K562 (cell line): ENCODE measurements around the gene MAP3K7. TPM values are rescaled to one million over a fixed set of nuclear protein-coding genes. Genes with fewer than 3 reads are reported as not detected.

Experiments used
- ARID2 ChIP-seq: fragments of 450-650 bp; IDR thresholded peaks from 2 replicates; pipeline ENCODE4 v1.6.1; 2017; ENCODE audit warnings: antibody characterized with exemption, mild to moderate bottlenecking
- EHMT2 ChIP-seq: fragments of 450-650 bp; IDR thresholded peaks from 2 replicates; pipeline ENCODE4 v1.6.1; 2018; ENCODE audit warnings: antibody characterized with exemption
- ELK3 ChIP-seq: fragments of 450-650 bp; formaldehyde crosslinking; IDR thresholded peaks from 2 replicates; pipeline ENCODE4 v1.4.0; 2020; ENCODE audit warnings: mild to moderate bottlenecking
- MTA3 ChIP-seq: fragments of 450-650 bp; formaldehyde crosslinking; IDR thresholded peaks from 2 replicates; pipeline ENCODE4 v1.6.1; 2017; ENCODE audit warnings: mild to moderate bottlenecking, borderline replicate concordance
- ZBTB40 ChIP-seq, 2 experiments: fragments of 450-650 bp in 1 of 2; sonication (generic) in 1 of 2; formaldehyde crosslinking in 1 of 2; IDR thresholded peaks; 2 replicates each; pipeline versions ENCODE4 v1.7.1 to v1.9.0; 2016 to 2022; ENCODE audit warnings: inconsistent platforms in 1 of 2, mild to moderate bottlenecking in 1 of 2, missing genetic modification reagents in 1 of 2
- polyA plus RNA-seq, 8 experiments: library from polyadenylated mRNA; depleted of rRNA in 4 of 8; stranded (reverse) in 5 of 8; unstranded in 3 of 8; fragments of >200 nt; fragmentation: Nextera tagmentation in 2 of 8; fragmentation: Illumina TruSeq in 1 of 8; extraction: Ambion mirVana in 2 of 8; extraction: Trizol in 1 of 8; gene quantifications; 2 replicates each; pipeline versions ENCODE4 v1.2.1 to v1.2.3, GENCODE V29; 2011 to 2014; ENCODE audit warnings: inconsistent platforms in 1 of 8, missing spikeins in 1 of 8
- total RNA-seq, 7 experiments: library from RNA; depleted of rRNA in 6 of 7; stranded (reverse); fragments of >200 nt in 6 of 7; fragmentation: Illumina TruSeq in 2 of 7; extraction: Trizol in 2 of 7; gene quantifications; 2 replicates each; pipeline versions ENCODE4 v1.2.1 to v1.2.3, GENCODE V29; 2011 to 2021; ENCODE audit warnings: low replicate concordance in 1 of 7
- TF ChIP-seq, protein P1 (sequence below): fragments of 450-650 bp; IDR thresholded peaks from 2 replicates; pipeline ENCODE4 v1.6.1; 2016; ENCODE audit warnings: low read depth
- TF ChIP-seq, protein P2 (sequence below): fragments of 250-450 bp; sonication (Bioruptor Pico); IDR thresholded peaks from 2 replicates; pipeline ENCODE4 v1.8.0; 2022; ENCODE audit warnings: moderate library complexity, mild to moderate bottlenecking, inconsistent platforms

MAP3K7 gene
- total and polyA plus RNA-seq, 9 of the 15 experiments (the other 6 are each of a cell fraction or from before 2014, with no cell fraction given), result 13.4 to 60.9 (median 34.8) TPM

GRCh38 chr6:90502866-90503407 lies 83.9 kb downstream of the MAP3K7 start (continued):
- TF ChIP-seq, protein P1, sequence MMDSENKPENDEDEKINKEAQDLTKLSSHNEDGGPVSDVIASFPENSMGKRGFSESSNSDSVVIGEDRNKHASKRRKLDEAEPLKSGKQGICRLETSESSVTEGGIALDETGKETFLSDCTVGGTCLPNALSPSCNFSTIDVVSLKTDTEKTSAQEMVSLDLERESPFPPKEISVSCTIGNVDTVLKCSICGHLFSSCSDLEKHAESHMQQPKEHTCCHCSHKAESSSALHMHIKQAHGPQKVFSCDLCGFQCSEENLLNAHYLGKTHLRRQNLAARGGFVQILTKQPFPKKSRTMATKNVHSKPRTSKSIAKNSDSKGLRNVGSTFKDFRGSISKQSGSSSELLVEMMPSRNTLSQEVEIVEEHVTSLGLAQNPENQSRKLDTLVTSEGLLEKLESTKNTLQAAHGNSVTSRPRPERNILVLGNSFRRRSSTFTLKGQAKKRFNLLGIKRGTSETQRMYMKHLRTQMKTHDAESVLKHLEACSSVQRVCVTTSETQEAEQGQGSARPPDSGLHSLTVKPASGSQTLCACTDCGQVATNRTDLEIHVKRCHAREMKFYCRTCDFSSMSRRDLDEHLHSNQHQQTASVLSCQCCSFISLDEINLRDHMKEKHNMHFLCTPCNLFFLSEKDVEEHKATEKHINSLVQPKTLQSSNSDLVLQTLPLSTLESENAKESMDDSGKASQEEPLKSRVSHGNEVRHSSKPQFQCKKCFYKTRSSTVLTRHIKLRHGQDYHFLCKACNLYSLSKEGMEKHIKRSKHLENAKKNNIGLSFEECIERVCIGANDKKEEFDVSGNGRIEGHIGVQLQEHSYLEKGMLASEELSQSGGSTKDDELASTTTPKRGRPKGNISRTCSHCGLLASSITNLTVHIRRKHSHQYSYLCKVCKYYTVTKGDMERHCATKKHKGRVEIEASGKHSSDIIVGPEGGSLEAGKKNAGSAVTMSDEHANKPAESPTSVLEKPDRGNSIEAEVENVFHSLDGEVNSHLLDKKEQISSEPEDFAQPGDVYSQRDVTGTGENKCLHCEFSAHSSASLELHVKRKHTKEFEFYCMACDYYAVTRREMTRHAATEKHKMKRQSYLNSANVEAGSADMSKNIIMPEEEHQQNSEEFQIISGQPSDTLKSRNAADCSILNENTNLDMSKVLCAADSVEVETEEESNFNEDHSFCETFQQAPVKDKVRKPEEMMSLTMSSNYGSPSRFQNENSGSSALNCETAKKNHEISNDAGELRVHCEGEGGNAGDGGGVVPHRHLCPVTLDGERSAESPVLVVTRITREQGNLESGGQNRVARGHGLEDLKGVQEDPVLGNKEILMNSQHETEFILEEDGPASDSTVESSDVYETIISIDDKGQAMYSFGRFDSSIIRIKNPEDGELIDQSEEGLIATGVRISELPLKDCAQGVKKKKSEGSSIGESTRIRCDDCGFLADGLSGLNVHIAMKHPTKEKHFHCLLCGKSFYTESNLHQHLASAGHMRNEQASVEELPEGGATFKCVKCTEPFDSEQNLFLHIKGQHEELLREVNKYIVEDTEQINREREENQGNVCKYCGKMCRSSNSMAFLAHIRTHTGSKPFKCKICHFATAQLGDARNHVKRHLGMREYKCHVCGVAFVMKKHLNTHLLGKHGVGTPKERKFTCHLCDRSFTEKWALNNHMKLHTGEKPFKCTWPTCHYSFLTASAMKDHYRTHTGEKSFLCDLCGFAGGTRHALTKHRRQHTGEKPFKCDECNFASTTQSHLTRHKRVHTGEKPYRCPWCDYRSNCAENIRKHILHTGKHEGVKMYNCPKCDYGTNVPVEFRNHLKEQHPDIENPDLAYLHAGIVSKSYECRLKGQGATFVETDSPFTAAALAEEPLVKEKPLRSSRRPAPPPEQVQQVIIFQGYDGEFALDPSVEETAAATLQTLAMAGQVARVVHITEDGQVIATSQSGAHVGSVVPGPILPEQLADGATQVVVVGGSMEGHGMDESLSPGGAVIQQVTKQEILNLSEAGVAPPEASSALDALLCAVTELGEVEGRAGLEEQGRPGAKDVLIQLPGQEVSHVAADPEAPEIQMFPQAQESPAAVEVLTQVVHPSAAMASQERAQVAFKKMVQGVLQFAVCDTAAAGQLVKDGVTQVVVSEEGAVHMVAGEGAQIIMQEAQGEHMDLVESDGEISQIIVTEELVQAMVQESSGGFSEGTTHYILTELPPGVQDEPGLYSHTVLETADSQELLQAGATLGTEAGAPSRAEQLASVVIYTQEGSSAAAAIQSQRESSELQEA, result no peak
- no peak for TF ChIP-seq ELK3 (CRISPR knock-in tag)
- TF ChIP-seq ZBTB40 (IDR thresholded peaks at IDR 0.05), result no peak
- TF ChIP-seq ZBTB40 (CRISPR knock-in tag; IDR thresholded peaks at IDR 0.05), result no peak
- TF ChIP-seq ARID2, result no peak
- no peak for TF ChIP-seq MTA3
- TF ChIP-seq EHMT2, result peak; percentile 73
- TF ChIP-seq, protein P2, sequence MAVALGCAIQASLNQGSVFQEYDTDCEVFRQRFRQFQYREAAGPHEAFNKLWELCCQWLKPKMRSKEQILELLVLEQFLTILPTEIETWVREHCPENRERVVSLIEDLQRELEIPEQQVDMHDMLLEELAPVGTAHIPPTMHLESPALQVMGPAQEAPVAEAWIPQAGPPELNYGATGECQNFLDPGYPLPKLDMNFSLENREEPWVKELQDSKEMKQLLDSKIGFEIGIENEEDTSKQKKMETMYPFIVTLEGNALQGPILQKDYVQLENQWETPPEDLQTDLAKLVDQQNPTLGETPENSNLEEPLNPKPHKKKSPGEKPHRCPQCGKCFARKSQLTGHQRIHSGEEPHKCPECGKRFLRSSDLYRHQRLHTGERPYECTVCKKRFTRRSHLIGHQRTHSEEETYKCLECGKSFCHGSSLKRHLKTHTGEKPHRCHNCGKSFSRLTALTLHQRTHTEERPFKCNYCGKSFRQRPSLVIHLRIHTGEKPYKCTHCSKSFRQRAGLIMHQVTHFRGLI, result no peak
